Astrocyte of the spinal cord (primary cell): Measurements from ENCODE around the gene CSNK1E.

Experiments
- DNase-seq: peaks from one replicate; pipeline ENCODE4 v3.0.0; 2011; ENCODE audit warnings: low read depth, low spot score
- H3K4me3 ChIP-seq: 2 replicates; pipeline ENCODE4 v1.5.1; 2011; ENCODE audit warnings: low read depth, mild to moderate bottlenecking, low read length, moderate library complexity
- CTCF ChIP-seq: IDR thresholded peaks from 2 replicates; pipeline ENCODE4 v1.5.1; 2012; ENCODE audit warnings: low read depth, mild to moderate bottlenecking, low read length, inconsistent platforms
- in situ Hi-C: cut with HindIII; loops from 2 replicates; pipeline ENCODE4 v1.10.0; 2017; ENCODE audit warnings: low sequenced_read_pairs

CSNK1E gene

GRCh38 chr22:38352436-38352835, 35.2 kb upstream of the CSNK1E start:
- no peak for DNase-seq
- in situ Hi-C loops: no loop called here
- no peak overlapping the region for H3K4me3 ChIP-seq
- TF ChIP-seq CTCF: no peak

- no peak for TF ChIP-seq CTCF
- no peak for DNase-seq
- no peak overlapping the region for H3K4me3 ChIP-seq
- in situ Hi-C loops: no loop called here
Measured at GRCh38 chr22:38350444-38351359, 33.5 kb upstream of the CSNK1E start.

GRCh38 chr22:38348751-38349496, 31.7 kb upstream of the CSNK1E start:
- DNase-seq: no peak
- H3K4me3 ChIP-seq: no peak overlapping the region
- in situ Hi-C loops: no loop called here
- no peak for TF ChIP-seq CTCF

- in situ Hi-C loops: no loop called here
- no peak overlapping the region for H3K4me3 ChIP-seq
- no peak for DNase-seq
Measured at GRCh38 chr22:38347944-38348750, 30.9 kb upstream of the CSNK1E start.

GRCh38 chr22:38347181-38347943, 30.1 kb upstream of the CSNK1E start:
- in situ Hi-C loops: no loop called here

More at GRCh38 chr22:38347944-38348750, 30.9 kb upstream of the CSNK1E start:
- TF ChIP-seq CTCF: no peak

More at GRCh38 chr22:38347181-38347943, 30.1 kb upstream of the CSNK1E start:
- DNase-seq: no peak
- H3K4me3 ChIP-seq: no peak overlapping the region
- no peak for TF ChIP-seq CTCF
